Lower leg skin (tissue), 4 donors: ENCODE results near the gene KIF26B. TPM values are rescaled to one million over a fixed set of nuclear protein-coding genes. Genes with fewer than 3 reads are reported as not detected.

Experiments used
- DNase-seq, 2 donors: peaks; one replicate each; pipeline ENCODE4 v3.0.0-alpha.2; 2019; ENCODE audit warnings: low spot score in 2 of 2
- H3K4me3 ChIP-seq: fragments of 200-600 bp; sonication (generic); 2 replicates; pipeline ENCODE4 v1.5.1; 2017; ENCODE audit warnings: mild to moderate bottlenecking, low read depth; ENCODE audit not compliant: poor library complexity, severe bottlenecking
- POLR2A ChIP-seq, 2 donors: fragments of 450-650 bp; IDR thresholded peaks; one replicate each; pipeline ENCODE4 v1.6.1; 2016 to 2017; ENCODE audit warnings: antibody characterized with exemption in 2 of 2, mild to moderate bottlenecking in 1 of 2, moderate library complexity in 1 of 2
- WGBS, 2 donors: methylation state at CpG; one replicate each; pipeline ENCODE4 v1.1.5; 2018; 5-methylcytosine and 5-hydroxymethylcytosine counted together
- intact Hi-C: fragments of 100-400 bp; cut with DNase I; formaldehyde crosslinking; loops from one replicate; pipeline ENCODE4 v1.15.0; 2023; ENCODE audit warnings: low total_unique reads
- total RNA-seq, 4 donors: library from RNA; depleted of rRNA; stranded (reverse); fragments of >200 nt; gene quantifications; one replicate each; pipeline ENCODE4 v1.1.0, GENCODE V29; 2016
- TF ChIP-seq, protein P1 (sequence below), 3 donors: fragments of 450-650 bp; IDR thresholded peaks; one replicate each; pipeline ENCODE4 v1.5.1; 2016; ENCODE audit warnings: antibody characterized with exemption in 3 of 3, mild to moderate bottlenecking in 3 of 3, moderate library complexity in 2 of 3

Gene KIF26B
- total RNA-seq, 4 donors from 2014 or later: 3.9 to 6.6 (median 5.7) TPM

DNA sequence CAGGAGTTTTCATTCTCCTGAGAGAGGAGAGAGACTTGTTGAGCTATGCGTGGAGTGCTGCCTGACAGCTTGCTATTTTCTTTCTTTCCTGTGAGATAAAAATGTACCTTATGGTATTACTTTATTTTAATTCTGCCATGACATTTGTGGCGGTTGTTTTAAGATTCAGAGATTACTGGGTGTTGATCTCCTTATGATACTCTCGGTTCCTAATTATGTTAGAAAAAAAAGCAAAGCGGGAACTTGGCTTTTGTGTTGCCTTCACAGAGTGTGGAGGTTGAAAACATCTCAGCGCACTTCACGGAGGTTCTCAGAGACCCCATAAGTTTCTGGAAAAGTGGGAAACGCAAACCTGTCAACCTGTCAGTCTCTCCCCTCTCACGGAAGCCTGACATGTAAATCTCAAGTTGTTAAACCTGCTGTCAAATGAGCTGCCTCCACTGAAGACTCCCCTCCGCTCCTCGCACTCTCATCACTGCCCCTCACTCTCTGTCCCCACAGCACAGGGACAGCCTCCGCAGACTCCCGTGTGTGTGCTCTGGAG lies 405.6 kb downstream of the KIF26B start:
- intact Hi-C loops: no loop called here
- no peak overlapping the region for H3K4me3 ChIP-seq
- TF ChIP-seq, protein P1, sequence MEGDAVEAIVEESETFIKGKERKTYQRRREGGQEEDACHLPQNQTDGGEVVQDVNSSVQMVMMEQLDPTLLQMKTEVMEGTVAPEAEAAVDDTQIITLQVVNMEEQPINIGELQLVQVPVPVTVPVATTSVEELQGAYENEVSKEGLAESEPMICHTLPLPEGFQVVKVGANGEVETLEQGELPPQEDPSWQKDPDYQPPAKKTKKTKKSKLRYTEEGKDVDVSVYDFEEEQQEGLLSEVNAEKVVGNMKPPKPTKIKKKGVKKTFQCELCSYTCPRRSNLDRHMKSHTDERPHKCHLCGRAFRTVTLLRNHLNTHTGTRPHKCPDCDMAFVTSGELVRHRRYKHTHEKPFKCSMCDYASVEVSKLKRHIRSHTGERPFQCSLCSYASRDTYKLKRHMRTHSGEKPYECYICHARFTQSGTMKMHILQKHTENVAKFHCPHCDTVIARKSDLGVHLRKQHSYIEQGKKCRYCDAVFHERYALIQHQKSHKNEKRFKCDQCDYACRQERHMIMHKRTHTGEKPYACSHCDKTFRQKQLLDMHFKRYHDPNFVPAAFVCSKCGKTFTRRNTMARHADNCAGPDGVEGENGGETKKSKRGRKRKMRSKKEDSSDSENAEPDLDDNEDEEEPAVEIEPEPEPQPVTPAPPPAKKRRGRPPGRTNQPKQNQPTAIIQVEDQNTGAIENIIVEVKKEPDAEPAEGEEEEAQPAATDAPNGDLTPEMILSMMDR (IDR thresholded peaks at IDR 0.05): no peak
- no peak for TF ChIP-seq POLR2A (IDR thresholded peaks at IDR 0.05)
- DNase-seq: no peak
- WGBS, 2 donors: 81 to 82% methylated on average over 12 of the region's 12 CpGs

DNA sequence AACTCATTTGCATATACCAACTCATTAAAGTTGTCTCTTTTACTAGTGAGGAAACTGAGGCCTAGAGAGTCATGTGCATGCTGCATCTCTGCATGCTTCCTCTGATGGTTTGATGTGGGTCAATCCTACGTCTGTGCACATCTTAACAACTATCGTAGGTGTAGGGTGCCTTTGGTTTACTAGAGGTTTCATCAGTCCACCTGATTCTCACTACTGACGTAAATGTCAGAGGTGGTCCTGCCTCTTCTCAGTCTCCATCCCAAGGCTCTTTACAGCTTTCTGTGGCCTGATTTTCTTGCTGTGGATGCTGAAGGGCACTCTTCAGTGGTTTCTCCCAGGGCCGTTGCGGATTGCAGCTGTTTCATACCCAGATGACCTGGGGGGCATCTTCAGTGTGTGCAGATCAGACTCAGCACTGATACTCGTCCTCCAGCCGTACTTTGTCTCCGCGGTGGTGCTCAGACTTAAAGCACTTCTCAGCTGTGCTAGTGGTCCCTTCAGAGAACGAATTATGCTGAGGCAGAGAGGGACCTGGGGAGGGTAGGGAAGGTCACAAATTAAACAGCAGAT lies 407.0 kb downstream of the KIF26B start:
- intact Hi-C loops: no loop called here
- no peak overlapping the region for H3K4me3 ChIP-seq

DNA sequence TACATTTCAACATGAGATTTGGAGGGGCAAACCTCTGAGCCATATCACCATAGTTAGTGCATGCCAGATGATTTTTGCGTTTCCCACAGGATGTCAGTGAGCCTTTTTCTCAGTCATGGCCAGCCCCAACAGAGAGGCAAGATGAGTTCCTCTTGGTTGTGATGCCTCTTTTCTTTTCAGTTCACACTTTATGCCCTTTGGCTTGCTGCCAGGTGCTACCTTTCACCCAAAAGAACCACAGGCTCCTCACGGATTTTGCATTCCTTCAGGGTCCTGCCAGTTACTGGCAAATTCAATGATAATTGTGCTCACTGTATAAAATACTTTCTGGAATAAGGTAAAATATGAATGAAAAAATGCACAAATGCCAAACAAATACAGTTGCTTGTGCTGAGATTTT lies 411.3 kb downstream of the KIF26B start:
- no peak for TF ChIP-seq POLR2A (IDR thresholded peaks at IDR 0.05)
- TF ChIP-seq, protein P1 (IDR thresholded peaks at IDR 0.05): no peak
- 79 to 93% methylated on average over 2 of the region's 2 CpGs for WGBS, 2 donors

More for the DNA sequence above, 407.0 kb downstream of the KIF26B start:
- TF ChIP-seq, protein P1 (IDR thresholded peaks at IDR 0.05): no peak
- TF ChIP-seq POLR2A (IDR thresholded peaks at IDR 0.05): no peak
- 84% methylated on average over 10 of the region's 10 CpGs for WGBS, 2 donors
- no peak for DNase-seq

DNA sequence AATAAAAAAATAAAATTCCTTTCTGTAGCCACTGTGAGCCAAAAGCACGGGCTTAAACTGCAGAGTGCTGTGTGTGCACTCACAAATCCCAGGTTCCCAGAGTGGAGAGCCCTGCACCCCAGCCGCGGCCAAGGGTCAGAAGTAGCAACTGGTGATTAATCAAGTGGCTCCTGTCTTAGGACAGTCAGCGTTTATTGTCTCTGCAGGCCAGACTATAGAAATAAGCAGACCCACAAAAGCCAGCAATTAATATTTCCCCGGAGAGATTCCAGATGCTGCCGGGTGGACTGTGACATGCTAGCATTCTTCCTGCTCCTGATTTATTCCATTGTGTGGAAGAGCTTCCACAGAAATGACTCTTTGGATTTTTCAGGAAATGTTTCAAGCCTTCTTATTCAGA lies 412.2 kb downstream of the KIF26B start:
- H3K4me3 ChIP-seq: no peak overlapping the region
- no peak for TF ChIP-seq POLR2A (IDR thresholded peaks at IDR 0.05)
- TF ChIP-seq, protein P1 (IDR thresholded peaks at IDR 0.05): no peak
- WGBS, 2 donors: 25 to 26% methylated on average over 6 of the region's 6 CpGs
- intact Hi-C loops: no loop called here
- no peak for DNase-seq

More for the DNA sequence above, 411.3 kb downstream of the KIF26B start:
- intact Hi-C loops: no loop called here
- no peak overlapping the region for H3K4me3 ChIP-seq
- DNase-seq: no peak

DNA sequence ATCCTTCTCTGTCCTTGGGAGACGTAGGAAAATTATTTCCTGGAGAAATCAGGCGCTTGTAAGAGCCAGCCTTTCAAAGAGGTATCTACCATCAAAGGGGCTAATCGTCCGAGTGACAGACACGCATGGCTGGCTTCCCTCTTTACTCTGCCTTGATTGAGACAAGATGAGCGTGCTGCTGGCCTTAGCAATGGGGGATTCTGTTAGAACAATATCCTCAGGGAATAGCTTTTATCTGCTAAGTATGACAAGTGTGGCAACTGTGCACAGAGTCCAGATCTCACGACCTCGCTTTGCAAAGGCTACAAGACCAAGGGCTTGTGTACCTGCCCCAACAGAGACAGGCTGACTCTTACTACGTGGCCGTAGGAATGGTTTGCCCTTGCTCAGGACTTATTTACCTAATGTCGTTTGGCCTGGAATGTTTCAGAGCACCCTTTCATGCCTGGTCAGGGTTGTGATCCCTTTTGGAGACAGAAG lies 417.1 kb downstream of the KIF26B start:
- intact Hi-C loops: no loop called here
- no peak for TF ChIP-seq POLR2A (IDR thresholded peaks at IDR 0.05)
- TF ChIP-seq, protein P1 (IDR thresholded peaks at IDR 0.05): no peak
- peak in 1 of 2 donors; percentile 54 for DNase-seq
- WGBS, 2 donors: 62 to 72% methylated on average over 11 of the region's 11 CpGs
- no peak overlapping the region for H3K4me3 ChIP-seq
